Ascending aorta (tissue), 2 donors: ENCODE measurements around the gene CHN2. TPM values are rescaled to one million over a fixed set of nuclear protein-coding genes. Genes with fewer than 3 reads are reported as not detected.

Source experiments
- DNase-seq, 2 donors: peaks; one replicate each; pipeline ENCODE4 v3.0.0-alpha.2; 2019; ENCODE audit warnings: low spot score in 2 of 2
- H3K27ac ChIP-seq, 2 donors: fragments of 200-600 bp; sonication (generic); one replicate each; pipeline ENCODE4 v1.5.1; 2016 to 2017; ENCODE audit warnings: mild to moderate bottlenecking in 1 of 2
- H3K27me3 ChIP-seq: fragments of 200-600 bp; sonication (generic); one replicate; pipeline ENCODE4 v1.5.1; 2017
- H3K36me3 ChIP-seq, 2 donors: fragments of 200-600 bp; sonication (generic); one replicate each; pipeline ENCODE4 v1.5.1; 2016
- H3K4me1 ChIP-seq, 2 donors: fragments of 200-600 bp; sonication (generic); one replicate each; pipeline ENCODE4 v1.5.1; 2016 to 2017; ENCODE audit warnings: mild to moderate bottlenecking in 1 of 2
- H3K4me3 ChIP-seq, 2 donors: fragments of 200-600 bp; sonication (generic); one replicate each; pipeline ENCODE4 v1.5.1; 2016 to 2017; ENCODE audit warnings: mild to moderate bottlenecking in 1 of 2
- H3K9me3 ChIP-seq, 2 donors: fragments of 200-600 bp; sonication (generic); one replicate each; pipeline ENCODE4 v1.5.1; 2016
- intact Hi-C: fragments of 100-400 bp; cut with DNase I; formaldehyde crosslinking; loops from one replicate; pipeline ENCODE4 v1.15.1; 2023
- total RNA-seq: library from RNA; depleted of rRNA; stranded (reverse); fragments of >200 nt; gene quantifications from one replicate; pipeline ENCODE4 v1.1.0, GENCODE V29; 2016
- TF ChIP-seq, protein P1 (sequence below), 3 experiments: fragments of 200-600 bp in 2 of 3; fragments of 450-650 bp in 1 of 3; sonication (generic) in 2 of 3; IDR thresholded peaks; one replicate each; pipeline ENCODE4 v1.5.1; 2016 to 2019; ENCODE audit warnings: antibody characterized with exemption in 3 of 3, mild to moderate bottlenecking in 1 of 3, moderate library complexity in 1 of 3

The CHN2 gene
- total RNA-seq, 1 donor from 2014 or later, result 8.7 TPM

DNA sequence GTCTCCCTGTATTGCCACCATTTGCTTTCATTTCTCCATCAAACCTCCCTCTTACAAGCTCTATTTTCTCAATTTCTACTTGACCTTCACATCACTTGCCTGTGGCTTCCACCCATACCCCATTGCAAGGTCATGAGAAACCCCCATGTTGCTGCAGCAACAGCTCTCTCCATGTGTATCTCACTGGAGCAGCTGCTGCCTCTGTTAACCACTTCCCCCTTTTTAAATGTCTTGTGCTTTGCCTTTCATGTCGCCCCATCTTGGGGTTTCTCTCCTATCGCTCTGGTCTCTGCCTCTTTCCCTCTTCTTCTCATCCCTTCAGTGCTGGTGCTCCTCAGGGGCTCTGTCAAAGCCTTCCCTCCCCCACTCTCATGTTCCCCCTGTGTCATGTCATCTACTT is 148.8 kb downstream of the CHN2 start:
- H3K4me3 ChIP-seq, result no peak overlapping the region
- H3K36me3 ChIP-seq, result no peaks in the 10 kb centered on the region
- H3K9me3 ChIP-seq, result no peaks in the 10 kb centered on the region
- TF ChIP-seq, protein P1, sequence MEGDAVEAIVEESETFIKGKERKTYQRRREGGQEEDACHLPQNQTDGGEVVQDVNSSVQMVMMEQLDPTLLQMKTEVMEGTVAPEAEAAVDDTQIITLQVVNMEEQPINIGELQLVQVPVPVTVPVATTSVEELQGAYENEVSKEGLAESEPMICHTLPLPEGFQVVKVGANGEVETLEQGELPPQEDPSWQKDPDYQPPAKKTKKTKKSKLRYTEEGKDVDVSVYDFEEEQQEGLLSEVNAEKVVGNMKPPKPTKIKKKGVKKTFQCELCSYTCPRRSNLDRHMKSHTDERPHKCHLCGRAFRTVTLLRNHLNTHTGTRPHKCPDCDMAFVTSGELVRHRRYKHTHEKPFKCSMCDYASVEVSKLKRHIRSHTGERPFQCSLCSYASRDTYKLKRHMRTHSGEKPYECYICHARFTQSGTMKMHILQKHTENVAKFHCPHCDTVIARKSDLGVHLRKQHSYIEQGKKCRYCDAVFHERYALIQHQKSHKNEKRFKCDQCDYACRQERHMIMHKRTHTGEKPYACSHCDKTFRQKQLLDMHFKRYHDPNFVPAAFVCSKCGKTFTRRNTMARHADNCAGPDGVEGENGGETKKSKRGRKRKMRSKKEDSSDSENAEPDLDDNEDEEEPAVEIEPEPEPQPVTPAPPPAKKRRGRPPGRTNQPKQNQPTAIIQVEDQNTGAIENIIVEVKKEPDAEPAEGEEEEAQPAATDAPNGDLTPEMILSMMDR (IDR thresholded peaks at IDR 0.05), result no peak
- no peak for DNase-seq
- H3K27me3 ChIP-seq, result no peaks in the 10 kb centered on the region
- no peaks in the 10 kb centered on the region for H3K4me1 ChIP-seq
- intact Hi-C loops, result no loop called here
- H3K27ac ChIP-seq, result no peak overlapping the region

DNA sequence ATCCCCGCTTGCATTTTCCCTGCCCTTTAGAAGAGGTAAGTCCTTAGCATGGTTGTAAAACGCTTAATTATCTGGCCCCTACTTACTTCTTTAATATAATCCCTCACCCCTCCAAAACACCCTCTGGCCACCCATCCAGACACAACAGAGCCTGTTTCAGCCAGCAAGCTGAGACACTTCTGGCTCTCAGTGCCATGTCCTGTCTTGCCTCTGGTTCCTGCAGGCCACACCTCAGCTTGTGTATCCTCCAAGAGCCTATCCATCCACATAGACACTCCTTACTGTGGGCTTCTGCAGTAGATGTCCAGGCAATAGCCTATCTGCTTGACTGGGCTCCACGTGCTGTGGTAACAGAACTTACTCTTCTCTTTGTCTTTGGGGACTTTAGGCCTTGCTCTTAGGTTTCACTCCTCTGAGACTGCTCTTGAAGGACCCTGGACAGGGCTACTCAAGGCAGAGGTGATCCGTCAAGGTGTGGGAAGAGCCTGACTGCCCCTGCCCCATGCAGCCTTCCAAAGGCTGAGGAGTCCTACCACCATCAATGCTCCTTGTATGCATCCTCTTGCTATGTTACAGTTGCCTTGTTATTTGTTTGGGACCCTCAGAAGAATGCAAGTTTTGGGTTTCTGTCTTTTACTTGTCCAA is 149.9 kb downstream of the CHN2 start:
- TF ChIP-seq, protein P1 (IDR thresholded peaks at IDR 0.05), result no peak
- Histone ChIP-seq H3K27me3 (no peaks in the 10 kb centered on the region), H3K36me3 (no peaks in the 10 kb centered on the region), H3K27ac (no peak overlapping the region), H3K4me3 (no peak overlapping the region), H3K4me1 (no peaks in the 10 kb centered on the region), H3K9me3 (no peaks in the 10 kb centered on the region)
- intact Hi-C loops, result no loop called here
- no peak for DNase-seq

DNA sequence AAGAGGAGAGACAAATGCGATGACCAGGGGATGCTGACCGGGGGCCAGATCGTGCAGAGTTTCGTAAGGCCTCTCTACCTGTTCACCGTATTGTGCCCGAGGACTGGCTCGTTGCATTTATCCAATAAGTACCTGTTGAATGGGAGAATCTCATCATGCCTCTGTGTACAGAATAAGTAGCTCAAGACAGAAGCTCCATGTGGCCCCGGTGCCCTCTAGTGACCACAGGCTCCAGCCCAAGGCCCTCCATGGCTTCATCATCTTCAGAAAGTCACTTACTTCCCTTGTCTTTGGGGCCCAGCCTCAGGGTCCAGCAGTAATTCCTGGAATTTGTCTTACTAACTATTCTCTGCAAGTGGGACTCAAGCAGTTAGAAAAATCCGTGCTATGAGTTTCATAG is 151.0 kb downstream of the CHN2 start:
- no peaks in the 10 kb centered on the region for H3K9me3 ChIP-seq
- H3K27ac ChIP-seq, result no peak overlapping the region
- no peak overlapping the region for H3K4me3 ChIP-seq
- intact Hi-C loops, result no loop called here
- peak in 1 of 2 donors; percentile 67 for DNase-seq
- H3K4me1 ChIP-seq, result no peaks in the 10 kb centered on the region
- no peaks in the 10 kb centered on the region for H3K36me3 ChIP-seq
- no peaks in the 10 kb centered on the region for H3K27me3 ChIP-seq
- TF ChIP-seq, protein P1 (IDR thresholded peaks at IDR 0.05), result peak in 1 of 3 experiments; percentile 11

DNA sequence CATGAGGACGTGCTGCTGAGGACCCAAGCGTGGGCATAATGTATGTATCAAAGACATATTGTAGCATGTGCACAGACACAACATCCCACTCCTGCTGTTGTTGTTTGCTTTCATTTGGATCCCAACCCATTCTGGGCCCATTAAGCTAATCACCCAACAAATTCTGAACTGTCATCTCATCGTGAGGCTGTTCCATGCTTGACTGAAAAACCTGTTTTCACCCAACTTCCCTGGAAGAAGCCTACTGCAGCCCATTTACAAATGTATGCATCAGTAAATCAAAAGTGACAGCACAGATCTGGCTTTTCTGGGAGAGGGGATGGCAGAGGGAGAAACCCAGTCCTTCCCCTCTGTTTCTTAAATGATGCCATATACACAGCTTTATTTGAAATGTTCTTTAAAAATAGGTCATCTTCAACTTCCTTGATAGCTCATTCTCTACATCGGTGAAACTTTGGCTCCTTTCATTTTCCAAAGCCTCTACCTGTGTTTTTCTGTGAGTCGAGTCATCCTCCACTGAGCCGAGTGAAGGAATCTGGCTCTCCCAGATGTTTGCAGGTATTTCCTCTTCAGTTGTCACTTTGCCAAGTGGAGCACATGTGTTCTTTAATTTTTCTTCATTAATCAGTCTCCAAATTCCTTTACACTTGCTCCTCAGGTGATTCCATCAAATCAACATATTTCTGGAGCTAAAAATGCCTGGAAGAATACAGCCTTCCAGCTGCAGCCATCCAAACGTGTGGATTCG is 151.8 kb downstream of the CHN2 start:
- no peak for DNase-seq
- intact Hi-C loops, result no loop called here
- TF ChIP-seq, protein P1 (IDR thresholded peaks at IDR 0.05), result no peak
- H3K27me3 ChIP-seq, result no peaks in the 10 kb centered on the region
- H3K9me3 ChIP-seq, result no peaks in the 10 kb centered on the region
- no peaks in the 10 kb centered on the region for H3K36me3 ChIP-seq
- H3K4me1 ChIP-seq, result no peaks in the 10 kb centered on the region
- H3K4me3 ChIP-seq, result no peak overlapping the region
- no peak overlapping the region for H3K27ac ChIP-seq

DNA sequence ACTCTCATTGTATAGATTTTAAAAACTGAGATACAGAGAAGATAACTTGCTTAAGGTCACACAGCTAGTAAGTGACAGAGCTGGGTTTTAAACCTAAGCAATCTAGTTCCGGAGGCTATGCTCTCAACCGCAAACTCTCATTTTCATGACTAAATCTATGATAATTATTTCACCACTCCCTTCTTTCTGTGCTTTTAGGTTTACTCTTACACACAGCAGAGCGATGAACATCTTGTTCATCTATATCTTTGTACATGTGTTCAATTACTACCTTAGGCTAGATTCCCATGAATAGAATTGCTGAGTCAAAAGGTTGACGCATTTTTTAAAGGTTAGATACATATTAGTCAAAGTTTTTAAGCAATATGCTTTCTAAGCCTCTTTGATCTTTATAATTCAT is 154.8 kb downstream of the CHN2 start:
- Histone ChIP-seq H3K27ac (no peak overlapping the region), H3K9me3 (no peaks in the 10 kb centered on the region)
- intact Hi-C loops, result no loop called here

More for the DNA sequence above, 154.8 kb downstream of the CHN2 start:
- Histone ChIP-seq H3K36me3 (no peaks in the 10 kb centered on the region), H3K4me3 (no peak overlapping the region), H3K4me1 (no peaks in the 10 kb centered on the region), H3K27me3 (no peaks in the 10 kb centered on the region)
- TF ChIP-seq, protein P1 (IDR thresholded peaks at IDR 0.05), result no peak
- DNase-seq, result no peak
